ENCODE data around the gene TMEM273.
A peak's percentile ranks its signal among the peaks of the same experiment; 100 is the strongest.
"Not testable (repeated sequence)": the region's sequence is repeated elsewhere in the genome, so short reads cannot be mapped to it uniquely, and the experiment has no call there.

Gene TMEM273

DNA sequence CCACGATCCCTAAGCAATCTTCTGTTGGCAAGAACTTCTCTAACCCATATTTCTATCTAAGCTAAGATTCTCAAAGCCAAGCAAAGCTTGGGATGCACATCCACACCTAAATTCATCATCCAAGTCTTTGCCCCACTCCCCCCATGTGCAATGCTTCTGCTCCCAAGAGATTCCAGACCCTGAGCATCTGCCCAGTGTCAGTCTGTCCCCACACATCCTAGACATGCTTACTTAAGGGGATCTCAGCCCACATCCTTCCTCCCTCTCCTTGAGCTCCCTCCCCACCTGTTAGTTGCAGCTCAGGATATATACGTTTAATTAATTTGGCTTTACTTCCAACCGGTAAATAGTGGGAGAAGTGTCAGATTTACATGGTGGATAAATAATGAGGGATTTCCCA lies 17.0 kb upstream of the TMEM273 start:
- no peak for DNase-seq (ENCODE audit: low read depth)

DNA sequence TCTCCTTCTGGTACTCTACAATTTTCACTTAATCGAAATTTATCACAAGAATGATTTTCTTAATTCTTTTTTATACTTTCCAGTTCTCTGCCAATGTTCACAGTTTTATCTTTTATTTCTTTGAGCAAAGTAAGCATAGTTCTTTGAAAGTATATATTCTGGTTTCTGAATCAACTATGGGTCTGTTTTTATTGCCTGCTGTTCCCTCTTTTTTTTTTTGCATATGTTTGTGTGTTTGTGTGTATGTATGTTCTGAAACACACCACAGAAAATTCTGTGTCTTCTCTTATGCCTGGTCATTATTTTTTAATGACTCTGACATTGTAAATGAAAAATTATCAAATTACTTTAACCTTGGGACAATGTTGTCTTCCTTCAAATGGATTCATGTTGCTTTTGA lies 15.9 kb upstream of the TMEM273 start:
- DNase-seq (ENCODE audit: low read depth), result no peak

DNA sequence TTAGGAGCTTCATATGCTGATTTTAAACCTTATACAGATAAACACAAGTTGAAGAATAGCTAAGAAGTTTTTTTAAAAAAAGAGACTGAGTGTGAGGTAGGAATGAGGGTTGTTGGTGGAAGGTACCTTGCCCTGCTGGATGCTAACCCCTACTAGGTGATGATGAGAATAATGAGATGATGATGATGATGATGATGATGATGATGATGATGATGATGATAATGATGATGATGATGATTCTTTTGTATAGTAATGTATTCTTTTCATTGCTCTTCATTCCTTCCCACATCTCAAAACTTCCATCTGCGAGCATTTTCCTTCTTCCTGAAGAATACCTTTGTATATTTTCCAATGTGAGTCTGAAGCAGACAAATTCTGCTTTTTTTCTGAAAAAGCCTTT lies 14.1 kb upstream of the TMEM273 start:
- DNase-seq (ENCODE audit: low read depth), result no peak

DNA sequence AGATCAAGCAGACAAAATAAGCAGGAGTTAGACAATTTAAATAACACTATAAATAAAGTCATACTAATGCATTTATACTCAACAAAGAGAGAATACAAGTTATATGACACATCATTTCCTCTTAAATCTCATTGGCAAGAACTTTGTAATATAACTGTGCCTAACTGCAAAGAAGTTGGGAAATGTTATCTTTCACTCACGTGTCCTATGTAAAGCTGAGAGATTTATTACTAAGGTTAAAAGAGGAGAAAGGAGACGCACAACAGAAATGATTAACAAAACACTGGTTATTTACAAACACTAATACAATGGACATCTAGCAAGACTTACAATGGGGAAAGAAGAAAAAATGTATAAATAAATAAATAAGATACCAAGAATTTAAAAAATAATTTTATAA lies 12.7 kb upstream of the TMEM273 start:
- DNase-seq (ENCODE audit: low read depth), result no peak

GRCh38 chr10:49197171-49197570 lies 9.0 kb upstream of the TMEM273 start:
- no peak for DNase-seq (ENCODE audit: low read depth)

GRCh38 chr10:49195864-49196263 lies 7.7 kb upstream of the TMEM273 start:
- not testable (repeated sequence) for DNase-seq (ENCODE audit: low read depth)

DNA sequence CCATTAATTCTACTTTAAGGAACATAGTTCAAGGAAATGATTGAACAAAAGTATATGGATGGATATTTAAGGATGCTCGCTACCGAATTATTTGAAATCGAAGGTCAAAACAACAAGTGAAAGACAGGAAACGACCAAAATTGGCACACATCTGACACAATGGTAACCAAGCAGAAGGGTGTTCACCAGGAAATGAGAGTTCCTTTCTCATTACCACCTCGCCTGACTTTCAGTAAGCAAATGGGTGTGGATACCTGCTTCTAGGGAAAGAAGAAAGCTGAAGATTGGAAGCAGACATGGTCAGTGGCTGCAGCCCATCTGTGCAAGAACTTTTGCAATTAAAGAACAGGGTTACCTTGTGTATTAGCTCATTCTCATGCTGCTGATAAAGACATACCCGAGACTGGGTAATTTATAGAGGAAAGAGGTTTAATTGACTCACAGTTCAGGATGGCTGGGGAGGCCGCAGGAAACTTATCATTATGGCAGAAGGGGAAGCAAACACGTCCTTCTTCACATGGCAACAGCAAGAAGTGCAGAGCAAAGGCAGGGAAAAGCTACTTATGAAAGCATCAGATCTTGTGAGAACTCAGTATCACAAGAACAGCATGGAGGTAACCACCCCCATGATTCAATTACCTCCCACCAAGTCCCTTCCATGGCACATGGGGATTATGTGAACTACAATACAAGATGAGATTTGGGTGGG lies 6.2 kb upstream of the TMEM273 start:
- DNase-seq (ENCODE audit: low read depth), result no peak

DNA sequence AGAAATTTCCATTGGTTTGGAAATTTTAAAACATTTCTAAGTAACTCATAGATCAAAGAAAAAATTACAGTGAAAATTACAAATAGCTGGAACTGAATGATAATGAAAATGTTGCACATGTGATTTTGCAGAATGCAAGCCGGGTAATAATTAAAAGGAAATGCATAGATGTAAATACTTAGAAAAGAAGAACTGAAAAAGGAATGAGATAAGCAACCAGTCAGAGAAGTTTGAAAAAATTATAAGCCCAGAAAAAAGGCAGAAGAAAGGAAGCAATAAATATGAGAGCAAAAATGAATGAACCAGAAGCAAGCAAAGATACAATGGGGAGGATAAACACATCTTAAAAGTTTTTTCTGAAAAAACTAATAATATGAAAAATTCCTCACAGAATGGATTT lies 3.2 kb upstream of the TMEM273 start:
- no peak for DNase-seq (ENCODE audit: low read depth)

DNA sequence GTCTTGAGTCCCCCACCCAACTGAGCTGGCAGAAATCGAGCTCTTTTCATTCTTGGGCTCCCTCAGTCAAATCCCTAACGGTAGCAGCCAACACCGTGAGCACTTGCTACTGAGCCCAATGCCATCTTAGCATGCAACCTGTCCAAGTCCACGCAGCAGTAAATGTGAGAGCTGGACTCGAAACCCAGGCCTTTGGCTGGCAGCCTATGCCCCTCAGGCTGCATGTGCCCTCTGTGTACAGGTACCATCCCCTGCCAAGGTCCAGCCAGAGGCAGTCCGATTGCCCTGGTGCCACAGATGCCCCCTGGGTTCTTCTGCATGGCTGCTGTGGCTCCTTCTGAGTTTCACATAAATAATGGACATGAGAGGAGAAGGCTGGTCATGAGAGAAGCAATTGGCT lies 1.2 kb upstream of the TMEM273 start:
- no peak for DNase-seq (ENCODE audit: low read depth)

GRCh38 chr10:49187044-49187484 lies 1.1 kb downstream of the TMEM273 start:
- DNase-seq (ENCODE audit: low read depth), result no peak

GRCh38 chr10:49186613-49187012 lies 1.6 kb downstream of the TMEM273 start:
- no peak for DNase-seq (ENCODE audit: low read depth)

DNA sequence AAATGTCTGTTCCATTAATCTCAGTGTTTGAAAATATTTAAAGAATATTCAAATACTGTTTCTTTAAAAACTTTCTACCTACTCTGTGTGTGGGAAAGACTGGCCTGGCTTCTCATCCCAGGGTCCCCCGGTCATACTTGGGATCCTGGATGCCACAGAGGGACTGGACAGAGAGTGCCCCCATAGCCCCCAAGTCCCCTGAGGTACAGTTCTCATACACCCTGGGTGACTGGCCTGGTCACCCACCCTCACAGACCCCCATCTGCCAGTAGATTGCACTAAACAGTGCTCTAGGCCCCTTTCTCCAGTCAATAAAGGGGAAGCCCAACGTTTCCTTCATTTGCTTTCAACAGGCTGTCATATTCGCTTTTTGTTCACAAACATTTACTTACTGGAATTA lies 3.0 kb downstream of the TMEM273 start:
- DNase-seq (ENCODE audit: low read depth), result no peak

GRCh38 chr10:49184642-49185111 lies 3.5 kb downstream of the TMEM273 start:
- DNase-seq (ENCODE audit: low read depth), result no peak

- DNase-seq (ENCODE audit: low read depth), result no peak
These were observed 4.3 kb downstream of the TMEM273 start for GRCh38 chr10:49183596-49184542.

DNA sequence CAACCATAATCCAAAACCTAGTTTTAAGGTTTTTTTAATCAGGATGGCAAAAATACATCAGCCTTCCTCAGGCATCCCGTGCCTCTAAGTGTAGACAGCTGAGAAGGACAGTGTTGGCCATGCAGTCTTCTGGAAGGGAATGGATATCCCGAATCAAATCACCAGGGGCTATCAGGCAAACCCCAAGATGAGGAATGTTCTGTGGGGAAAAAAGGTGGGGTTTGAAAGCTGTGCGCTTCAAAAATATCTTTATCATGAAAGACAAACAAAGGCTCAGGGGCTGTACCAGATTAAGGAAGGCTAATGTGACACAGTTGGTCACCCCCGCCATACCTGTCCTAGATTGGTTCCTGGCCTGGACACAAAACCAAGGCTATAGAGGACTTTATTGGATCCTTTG lies 5.4 kb downstream of the TMEM273 start:
- no peak for DNase-seq (ENCODE audit: low read depth)

DNA sequence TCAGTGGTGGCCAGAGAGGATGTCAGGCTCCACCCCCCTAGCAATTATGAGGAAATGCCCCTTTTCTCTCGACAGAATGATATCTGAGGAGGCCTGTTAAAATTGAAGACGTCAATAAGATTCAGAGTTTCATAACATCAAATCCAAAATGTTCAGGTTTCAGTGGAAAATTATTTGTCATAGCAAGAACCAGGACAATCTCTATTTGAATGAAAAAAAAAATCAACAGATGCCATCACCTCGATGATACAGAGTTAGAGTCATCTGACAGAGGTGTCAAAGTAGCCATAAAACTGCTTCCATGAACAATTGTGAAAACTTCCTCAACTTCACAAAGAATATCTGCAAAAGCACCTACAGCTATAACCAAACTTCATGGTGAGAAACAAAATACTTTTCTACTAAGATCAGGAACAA lies 7.7 kb downstream of the TMEM273 start:
- DNase-seq (ENCODE audit: low read depth), result no peak

DNA sequence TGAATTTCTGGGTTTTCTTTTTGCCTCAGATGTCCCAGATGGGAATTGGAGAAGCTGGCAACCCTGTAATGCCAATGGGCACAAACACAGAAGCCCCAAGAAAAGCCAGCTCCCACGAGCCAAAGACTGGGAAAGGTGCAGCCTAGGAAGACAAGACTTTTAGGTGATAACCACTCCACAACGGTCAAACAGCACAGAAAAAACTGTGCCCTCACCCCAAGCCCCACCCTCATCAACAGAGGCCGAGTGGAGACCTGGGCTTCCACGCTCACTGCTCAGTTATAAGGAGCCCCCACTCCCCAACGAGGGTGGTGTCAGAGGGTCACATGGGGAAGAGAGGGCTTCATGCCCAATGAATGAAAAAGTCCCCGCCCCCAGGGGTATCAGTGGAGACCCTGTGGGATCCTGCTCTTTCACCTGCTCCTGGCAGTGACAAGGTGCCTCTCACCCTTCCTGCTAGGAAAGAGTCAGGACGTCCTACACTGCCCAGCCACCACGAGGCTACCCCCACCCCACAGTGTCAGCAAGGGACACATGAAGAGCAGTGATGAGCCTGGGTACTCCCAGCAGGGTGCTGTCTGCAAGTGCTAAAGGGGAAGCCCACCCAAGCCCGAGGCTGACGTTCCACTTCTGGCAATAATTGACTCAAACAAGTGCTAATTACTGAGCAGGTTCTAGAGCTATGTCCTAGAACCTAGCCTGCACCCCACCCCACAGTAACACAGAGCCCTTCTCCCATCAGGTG lies 8.3 kb downstream of the TMEM273 start:
- DNase-seq (ENCODE audit: low read depth), result no peak

DNA sequence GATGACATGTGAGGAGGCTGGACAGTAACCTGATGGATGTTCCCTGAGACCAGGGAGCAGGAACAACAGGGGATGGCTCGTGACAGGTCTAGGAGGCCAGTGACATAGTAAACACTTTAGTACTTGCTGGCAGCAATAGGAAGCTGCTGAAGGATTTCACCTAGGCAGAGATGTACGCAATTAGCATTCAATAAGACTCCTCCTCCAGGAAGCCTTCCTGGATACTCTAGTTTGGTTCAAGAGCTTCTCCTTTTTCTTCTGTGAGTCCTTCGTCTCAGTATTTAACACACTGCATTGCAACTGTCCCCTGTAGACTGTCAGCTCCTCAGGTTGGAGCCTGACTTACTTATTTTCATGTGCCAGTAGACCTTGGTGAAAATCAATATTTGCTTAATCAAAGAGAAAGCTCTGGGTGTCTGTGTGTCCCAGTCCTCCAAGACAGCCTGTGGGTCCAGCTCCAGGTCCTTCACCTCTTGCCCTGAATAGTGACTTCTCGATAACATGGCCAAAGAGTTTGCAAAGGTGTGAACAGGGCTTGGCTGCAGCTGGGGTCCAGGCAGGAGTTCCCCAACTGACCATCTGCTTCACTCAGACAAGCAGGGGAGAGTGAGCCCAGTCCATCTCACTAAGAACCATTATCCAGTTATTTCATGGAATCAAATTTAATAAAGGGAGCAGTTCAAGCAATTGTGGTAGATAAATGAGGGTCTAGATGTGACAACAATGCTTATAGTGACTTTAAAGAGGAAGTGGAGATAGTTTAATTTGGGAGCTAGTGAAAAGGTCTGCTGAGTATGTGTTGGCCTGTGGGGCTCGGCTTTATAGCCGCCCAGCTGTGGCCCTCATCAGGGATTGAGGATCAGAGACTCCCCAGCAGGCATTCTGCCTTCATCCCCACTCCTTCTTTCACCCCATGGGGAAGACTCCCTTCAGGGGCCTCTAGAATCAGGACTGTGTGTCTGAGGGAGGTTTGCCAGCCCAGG lies 9.4 kb downstream of the TMEM273 start:
- DNase-seq (ENCODE audit: low read depth), result no peak

DNA sequence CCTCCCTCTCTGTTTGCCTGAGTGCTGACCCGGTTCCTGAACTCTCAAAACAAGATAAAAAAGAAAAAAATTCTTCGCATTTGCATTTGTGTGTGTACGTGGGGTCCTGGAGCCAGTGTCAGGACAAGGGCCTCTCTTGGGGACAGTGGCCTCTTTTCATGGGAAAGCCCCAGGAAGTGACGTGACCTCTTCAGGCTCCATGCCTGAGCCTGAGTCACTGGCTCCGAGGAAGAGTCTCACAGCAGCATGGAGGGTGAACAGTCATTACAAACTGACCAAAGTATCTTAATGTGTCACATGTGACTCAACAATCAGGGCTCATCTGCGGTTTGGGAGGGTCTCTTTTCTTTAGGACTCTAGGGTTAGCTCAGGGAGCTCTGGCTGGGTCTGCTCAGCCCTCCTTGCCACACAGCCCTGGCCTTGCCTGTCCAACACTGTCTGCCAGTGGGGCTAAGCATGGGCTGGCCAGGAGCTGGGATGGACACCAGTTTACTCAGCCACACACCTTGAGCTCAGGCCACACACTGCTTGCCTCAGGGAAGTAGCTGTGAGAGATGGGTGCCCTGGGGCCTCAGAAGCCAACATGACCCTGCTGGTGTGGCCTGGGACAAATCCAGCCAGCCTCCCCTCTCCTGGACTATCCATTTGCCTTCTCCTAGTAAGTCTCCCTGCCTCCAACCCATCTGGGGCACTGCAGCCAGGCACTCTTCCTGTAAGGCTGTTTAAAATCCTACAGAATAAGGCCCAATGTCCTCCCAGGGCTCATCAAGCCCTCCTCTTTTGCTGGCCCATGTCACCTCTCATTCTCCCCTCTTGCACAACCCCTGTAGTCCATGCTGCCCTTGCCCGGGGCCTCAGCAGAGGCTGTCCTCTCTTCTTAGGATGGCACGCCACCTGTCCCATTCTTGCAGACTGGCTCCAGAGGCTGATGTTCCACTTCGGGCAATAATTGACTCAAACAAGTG lies 10.5 kb downstream of the TMEM273 start:
- peak; percentile 82 for DNase-seq (ENCODE audit: low read depth)
